Stimulated activated CD4-positive, alpha-beta T cell treated with anti-CD3 and anti-CD28 coated beads, Interleukin-12 subunit alpha, Interleukin-12 subunit beta, amount 100 ng/mL, for 24 hours (primary cell): ENCODE results near the gene PLA2G4B.

Experiments used
- DNase-seq, 2 experiments: peaks; one replicate each; pipeline ENCODE4 v3.0.0-alpha.2; 2020; ENCODE audit warnings: low read depth in 2 of 2

PLA2G4B gene

GRCh38 chr15:41838400-41838897, at the start of gene PLA2G4B:
PLA2G4B (plus strand) TSS chr15:41838847; CDS start chr15:41838914, 67 bp downstream.
- no peak for DNase-seq

GRCh38 chr15:41789236-41789635, 49.4 kb upstream of the PLA2G4B start:
- no peak for DNase-seq

GRCh38 chr15:41789662-41790061, 49.0 kb upstream of the PLA2G4B start:
- DNase-seq = no peak

GRCh38 chr15:41790169-41790568, 48.5 kb upstream of the PLA2G4B start:
- DNase-seq = no peak

GRCh38 chr15:41790756-41791546, 47.7 kb upstream of the PLA2G4B start:
- DNase-seq = no peak

GRCh38 chr15:41791547-41791937, 47.1 kb upstream of the PLA2G4B start:
- DNase-seq = no peak

- DNase-seq = no peak
These were observed 46.5 kb upstream of the PLA2G4B start for GRCh38 chr15:41792000-41792637.

GRCh38 chr15:41794081-41794480, 44.6 kb upstream of the PLA2G4B start:
- no peak for DNase-seq

GRCh38 chr15:41795996-41796856, 42.4 kb upstream of the PLA2G4B start:
- no peak for DNase-seq

- DNase-seq = no peak
These were observed 41.3 kb upstream of the PLA2G4B start for GRCh38 chr15:41797201-41797944.

- no peak for DNase-seq
These were observed 39.8 kb upstream of the PLA2G4B start for GRCh38 chr15:41798607-41799487.

GRCh38 chr15:41799488-41799805, 39.2 kb upstream of the PLA2G4B start:
- no peak for DNase-seq

GRCh38 chr15:41801185-41801584, 37.5 kb upstream of the PLA2G4B start:
- DNase-seq = no peak

- DNase-seq = no peak
These were observed 36.7 kb upstream of the PLA2G4B start for GRCh38 chr15:41801850-41802455.

- DNase-seq = no peak
These were observed 34.3 kb upstream of the PLA2G4B start for GRCh38 chr15:41804361-41804760.

GRCh38 chr15:41804916-41805666, 33.6 kb upstream of the PLA2G4B start:
- no peak for DNase-seq

- no peak for DNase-seq
These were observed 32.9 kb upstream of the PLA2G4B start for GRCh38 chr15:41805711-41806110.

GRCh38 chr15:41806291-41807181, 32.1 kb upstream of the PLA2G4B start:
- DNase-seq = no peak
